ENCODE results near the gene TSEN54. TPM values are rescaled to one million over a fixed set of nuclear protein-coding genes. Genes with fewer than 3 reads are reported as not detected.

The TSEN54 gene
- polyA plus RNA-seq, 1 of the 3 experiments (the other 2 are of a cell fraction): 29.8 TPM

DNA sequence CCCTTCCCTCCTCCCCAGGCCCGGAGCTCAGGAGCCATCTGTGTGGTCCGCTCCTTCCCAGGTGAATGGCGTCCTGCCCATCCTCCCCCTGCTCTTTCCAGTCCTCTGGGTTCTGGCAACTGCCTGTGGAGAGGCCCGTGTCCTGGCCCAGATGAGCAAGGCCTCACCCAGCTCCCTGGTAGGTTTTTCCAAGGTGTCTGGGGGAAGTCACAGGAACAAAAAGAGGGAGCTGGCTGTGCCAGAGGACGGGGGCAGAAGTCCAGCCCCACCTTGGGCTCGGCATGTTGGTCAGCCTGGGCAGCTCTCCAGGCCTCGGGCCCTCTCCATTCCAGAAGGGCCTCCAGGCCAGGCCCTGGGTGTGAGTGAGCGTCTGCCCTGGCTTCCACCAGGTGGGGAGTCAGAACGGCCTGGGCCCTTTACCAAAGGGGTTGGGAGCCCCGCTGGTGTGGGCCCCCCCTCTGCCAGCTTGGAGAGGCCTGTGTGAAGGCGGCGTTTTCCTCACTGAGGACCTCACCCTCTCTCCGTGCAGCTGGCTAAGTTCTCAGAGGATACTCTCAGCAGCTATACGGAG is 26.1 kb upstream of the TSEN54 start:
- H2AFZ ChIP-seq (ENCODE audit: low read depth): no peak overlapping the region
- no peaks in the 10 kb centered on the region for H3K9me3 ChIP-seq
- H3K9me2 ChIP-seq: no peaks in the 10 kb centered on the region
- no peak for TF ChIP-seq TCF12 (IDR thresholded peaks at IDR 0.05)
- TF ChIP-seq, protein P1, sequence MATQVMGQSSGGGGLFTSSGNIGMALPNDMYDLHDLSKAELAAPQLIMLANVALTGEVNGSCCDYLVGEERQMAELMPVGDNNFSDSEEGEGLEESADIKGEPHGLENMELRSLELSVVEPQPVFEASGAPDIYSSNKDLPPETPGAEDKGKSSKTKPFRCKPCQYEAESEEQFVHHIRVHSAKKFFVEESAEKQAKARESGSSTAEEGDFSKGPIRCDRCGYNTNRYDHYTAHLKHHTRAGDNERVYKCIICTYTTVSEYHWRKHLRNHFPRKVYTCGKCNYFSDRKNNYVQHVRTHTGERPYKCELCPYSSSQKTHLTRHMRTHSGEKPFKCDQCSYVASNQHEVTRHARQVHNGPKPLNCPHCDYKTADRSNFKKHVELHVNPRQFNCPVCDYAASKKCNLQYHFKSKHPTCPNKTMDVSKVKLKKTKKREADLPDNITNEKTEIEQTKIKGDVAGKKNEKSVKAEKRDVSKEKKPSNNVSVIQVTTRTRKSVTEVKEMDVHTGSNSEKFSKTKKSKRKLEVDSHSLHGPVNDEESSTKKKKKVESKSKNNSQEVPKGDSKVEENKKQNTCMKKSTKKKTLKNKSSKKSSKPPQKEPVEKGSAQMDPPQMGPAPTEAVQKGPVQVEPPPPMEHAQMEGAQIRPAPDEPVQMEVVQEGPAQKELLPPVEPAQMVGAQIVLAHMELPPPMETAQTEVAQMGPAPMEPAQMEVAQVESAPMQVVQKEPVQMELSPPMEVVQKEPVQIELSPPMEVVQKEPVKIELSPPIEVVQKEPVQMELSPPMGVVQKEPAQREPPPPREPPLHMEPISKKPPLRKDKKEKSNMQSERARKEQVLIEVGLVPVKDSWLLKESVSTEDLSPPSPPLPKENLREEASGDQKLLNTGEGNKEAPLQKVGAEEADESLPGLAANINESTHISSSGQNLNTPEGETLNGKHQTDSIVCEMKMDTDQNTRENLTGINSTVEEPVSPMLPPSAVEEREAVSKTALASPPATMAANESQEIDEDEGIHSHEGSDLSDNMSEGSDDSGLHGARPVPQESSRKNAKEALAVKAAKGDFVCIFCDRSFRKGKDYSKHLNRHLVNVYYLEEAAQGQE (IDR thresholded peaks at IDR 0.05; ENCODE audit: low read depth, low read length): no peak
- TF ChIP-seq RCOR1 (IDR thresholded peaks at IDR 0.05; ENCODE audit: low read length): no peak
- no peak for TF ChIP-seq FOXM1 (IDR thresholded peaks at IDR 0.05; ENCODE audit: low read depth)
- TF ChIP-seq FOSL2 (IDR thresholded peaks at IDR 0.05; ENCODE audit: borderline replicate concordance, low read depth): no peak
- TF ChIP-seq TEAD4 (IDR thresholded peaks at IDR 0.05; ENCODE audit: borderline replicate concordance, insufficient read depth): no peak
- TF ChIP-seq NFIC (IDR thresholded peaks at IDR 0.05; ENCODE audit: borderline replicate concordance): no peak
- TF ChIP-seq, protein P2, sequence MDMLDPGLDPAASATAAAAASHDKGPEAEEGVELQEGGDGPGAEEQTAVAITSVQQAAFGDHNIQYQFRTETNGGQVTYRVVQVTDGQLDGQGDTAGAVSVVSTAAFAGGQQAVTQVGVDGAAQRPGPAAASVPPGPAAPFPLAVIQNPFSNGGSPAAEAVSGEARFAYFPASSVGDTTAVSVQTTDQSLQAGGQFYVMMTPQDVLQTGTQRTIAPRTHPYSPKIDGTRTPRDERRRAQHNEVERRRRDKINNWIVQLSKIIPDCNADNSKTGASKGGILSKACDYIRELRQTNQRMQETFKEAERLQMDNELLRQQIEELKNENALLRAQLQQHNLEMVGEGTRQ (IDR thresholded peaks at IDR 0.05; ENCODE audit: borderline replicate concordance, low read depth, low read length): no peak
- no peak for TF ChIP-seq SIN3A (IDR thresholded peaks at IDR 0.05; ENCODE audit: borderline replicate concordance, low read depth, low read length)
- no peak for TF ChIP-seq ELF1 (IDR thresholded peaks at IDR 0.05)
- no peak for TF ChIP-seq POLR2AphosphoS5 (IDR thresholded peaks at IDR 0.05; ENCODE audit: low read depth, low read length)
- TF ChIP-seq CHD2 (IDR thresholded peaks at IDR 0.05; ENCODE audit: low read length, partially characterized antibody): no peak
- no peak for TF ChIP-seq NRF1 (IDR thresholded peaks at IDR 0.05; ENCODE audit: low read depth, low read length)
- TF ChIP-seq, protein P3, sequence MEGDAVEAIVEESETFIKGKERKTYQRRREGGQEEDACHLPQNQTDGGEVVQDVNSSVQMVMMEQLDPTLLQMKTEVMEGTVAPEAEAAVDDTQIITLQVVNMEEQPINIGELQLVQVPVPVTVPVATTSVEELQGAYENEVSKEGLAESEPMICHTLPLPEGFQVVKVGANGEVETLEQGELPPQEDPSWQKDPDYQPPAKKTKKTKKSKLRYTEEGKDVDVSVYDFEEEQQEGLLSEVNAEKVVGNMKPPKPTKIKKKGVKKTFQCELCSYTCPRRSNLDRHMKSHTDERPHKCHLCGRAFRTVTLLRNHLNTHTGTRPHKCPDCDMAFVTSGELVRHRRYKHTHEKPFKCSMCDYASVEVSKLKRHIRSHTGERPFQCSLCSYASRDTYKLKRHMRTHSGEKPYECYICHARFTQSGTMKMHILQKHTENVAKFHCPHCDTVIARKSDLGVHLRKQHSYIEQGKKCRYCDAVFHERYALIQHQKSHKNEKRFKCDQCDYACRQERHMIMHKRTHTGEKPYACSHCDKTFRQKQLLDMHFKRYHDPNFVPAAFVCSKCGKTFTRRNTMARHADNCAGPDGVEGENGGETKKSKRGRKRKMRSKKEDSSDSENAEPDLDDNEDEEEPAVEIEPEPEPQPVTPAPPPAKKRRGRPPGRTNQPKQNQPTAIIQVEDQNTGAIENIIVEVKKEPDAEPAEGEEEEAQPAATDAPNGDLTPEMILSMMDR (IDR thresholded peaks at IDR 0.05): no peak
- no peak for TF ChIP-seq SMC3 (IDR thresholded peaks at IDR 0.05; ENCODE audit: low read depth, low read length)
- H3K27me3 ChIP-seq (ENCODE audit: insufficient read depth): no peaks in the 10 kb centered on the region
- peaks cover 5% of the 10 kb centered on the region; the same call in 1 of the 2 replicates for H4K20me1 ChIP-seq (ENCODE audit: insufficient read depth)
- WGBS (ENCODE audit: low lambda C conversion rate): 88% methylated on average over 8 of the region's 14 CpGs
- H3F3A ChIP-seq (replicated peaks; ENCODE audit: insufficient read depth): no peaks in the 10 kb centered on the region
- no peak overlapping the region for H3K27ac ChIP-seq (ENCODE audit: low read depth in 2 of 2, low read length in 1 of 2)
- ChIA-PET CTCF (interaction anchor here (1.0 to 2.0 kb wide), 5 partner anchors 9 to 257 kb away, joined by 3 to 7 read pairs (median 3); partner anchors contain the start of genes MIF4GD and TSEN54), POLR2A (interaction anchor here (1.2 to 1.9 kb wide), 2 partner anchors 9 to 10 kb away, joined by 3 to 7 read pairs; no protein-coding TSS in a partner anchor)
- H3K4me2 ChIP-seq: no peak overlapping the region
- no peak overlapping the region for H3K9ac ChIP-seq
- peak; percentile 39 for DNase-seq
- peaks cover 0 to 10% of the 10 kb centered on the region in 2 experiments; a peak in 1 of 4 replicates for H3K4me1 ChIP-seq (ENCODE audit: control insufficient read depth in 1 of 2, insufficient read depth in 2 of 2, low read depth in 1 of 2, low read length in 1 of 2)
- H3K4me3 ChIP-seq (ENCODE audit: low read depth in 2 of 2, low read length in 1 of 2): no peak overlapping the region
- H3K79me2 ChIP-seq (ENCODE audit: insufficient read depth): 0 out of 2 replicates have a peak, but pooled peaks cover 3% of the 10 kb centered on the region
- H3K36me3 ChIP-seq (replicated peaks in 1 of 2; ENCODE audit: control insufficient read depth in 1 of 2, insufficient read depth in 2 of 2, low read length in 1 of 2): peaks cover 0 to 51% of the 10 kb centered on the region in 2 experiments
